Erythroblast (primary cell): Measurements from ENCODE around the gene IL1R2.

Source experiments
- GATA1 ChIP-seq: IDR thresholded peaks from 2 replicates; pipeline ENCODE4 v1.6.1; 2011; ENCODE audit warnings: low read depth, mild to moderate bottlenecking, control low read depth, low read length, moderate library complexity
- POLR2A ChIP-seq: IDR thresholded peaks from 2 replicates; pipeline ENCODE4 v1.6.1; 2011; ENCODE audit warnings: mild to moderate bottlenecking, low read length

- no peak for TF ChIP-seq POLR2A
- no peak for TF ChIP-seq GATA1
Observed at GRCh38 chr2:102004581-102004980, 12.8 kb downstream of the IL1R2 start.
